Esophagus squamous epithelium (tissue), 5 donors: Measurements from ENCODE around the gene GPHN. TPM values are rescaled to one million over a fixed set of nuclear protein-coding genes. Genes with fewer than 3 reads are reported as not detected.
A peak's percentile ranks its signal among the peaks of the same experiment; 100 is the strongest.

Experiments used
- DNase-seq: peaks from one replicate; lab custom pipeline; 2025; lab: John Stamatoyannopoulos, UW
- H3K27ac ChIP-seq, 4 donors: fragments of 200-600 bp; sonication (generic); one replicate each; pipeline ENCODE4 v1.5.1; 2016 to 2019; ENCODE audit warnings: mild to moderate bottlenecking in 1 of 4
- H3K27me3 ChIP-seq, 4 donors: fragments of 200-600 bp; sonication (generic); 1 replicate in 3 of 4; 2 replicates in 1 of 4; pipeline versions ENCODE4 v1.5.1 to v1.6.0; 2017 to 2021; ENCODE audit warnings: antibody characterized with exemption in 1 of 4
- H3K36me3 ChIP-seq, 3 donors: fragments of 200-600 bp; sonication (generic); one replicate each; pipeline ENCODE4 v1.5.1; 2016 to 2019
- H3K4me1 ChIP-seq, 3 donors: fragments of 200-600 bp; sonication (generic); one replicate each; pipeline ENCODE4 v1.5.1; 2017 to 2019
- H3K4me3 ChIP-seq, 4 donors: fragments of 200-600 bp; sonication (generic); 1 replicate in 3 of 4; 2 replicates in 1 of 4; pipeline ENCODE4 v1.5.1; 2016 to 2019; ENCODE audit warnings: mild to moderate bottlenecking in 2 of 4, moderate library complexity in 1 of 4
- H3K9me3 ChIP-seq, 3 donors: fragments of 200-600 bp; sonication (generic); one replicate each; pipeline ENCODE4 v1.5.1; 2016 to 2019
- POLR2A ChIP-seq, 4 donors: fragments of 450-650 bp; IDR thresholded peaks; one replicate each; pipeline ENCODE4 v1.6.1; 2017; ENCODE audit warnings: antibody characterized with exemption in 4 of 4, mild to moderate bottlenecking in 4 of 4, moderate library complexity in 3 of 4
- WGBS, 2 donors: methylation state at CpG; one replicate each; pipeline ENCODE4 v1.1.5; 2018; 5-methylcytosine and 5-hydroxymethylcytosine counted together
- intact Hi-C: fragments of 100-400 bp; cut with DNase I; formaldehyde crosslinking; loops from one replicate; pipeline ENCODE4 v1.15.0; 2022
- total RNA-seq, 4 donors: library from RNA; depleted of rRNA; stranded (reverse); fragments of >200 nt; gene quantifications; one replicate each; pipeline ENCODE4 v1.1.0, GENCODE V29; 2016
- TF ChIP-seq, protein P1 (sequence below), 6 experiments: fragments of 450-650 bp in 4 of 6; fragments of 200-600 bp in 2 of 6; sonication (generic) in 2 of 6; IDR thresholded peaks; one replicate each; pipeline ENCODE4 v1.5.1; 2016 to 2019; ENCODE audit warnings: antibody characterized with exemption in 6 of 6, mild to moderate bottlenecking in 4 of 6, moderate library complexity in 4 of 6
- donor health status: DM: yes; HTN: yes; CAD: no.

Gene GPHN
- total RNA-seq, 4 donors from 2014 or later, result 8.3 to 28.4 (median 12.8) TPM

DNA sequence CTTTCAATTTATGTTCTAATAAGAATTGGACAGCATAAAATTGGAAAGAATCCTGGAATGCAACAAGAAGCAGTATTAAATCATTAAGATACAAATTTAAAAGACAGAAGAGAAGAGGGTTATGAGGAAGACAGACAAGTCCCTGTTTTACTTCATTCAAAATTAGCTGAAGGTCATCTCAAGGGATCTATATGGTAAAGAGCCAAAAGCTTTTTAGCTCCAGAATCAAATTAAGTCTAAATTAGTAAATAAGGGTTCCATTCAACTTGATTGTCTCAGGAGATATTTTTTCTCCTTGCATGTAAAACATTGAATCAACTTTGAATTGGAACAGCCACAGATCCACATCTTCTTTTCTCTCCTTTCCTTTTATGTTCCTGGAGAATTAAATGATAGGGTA is 14.2 kb upstream of the GPHN start:
- Histone ChIP-seq H3K4me1 (peaks cover 0 to 8% (median 5%) of the 10 kb centered on the region in 3 donors), H3K27me3 (no peaks in the 10 kb centered on the region), H3K4me3 (no peak overlapping the region), H3K27ac (no peak overlapping the region), H3K36me3 (no peaks in the 10 kb centered on the region), H3K9me3 (no peaks in the 10 kb centered on the region)
- TF ChIP-seq, protein P1, sequence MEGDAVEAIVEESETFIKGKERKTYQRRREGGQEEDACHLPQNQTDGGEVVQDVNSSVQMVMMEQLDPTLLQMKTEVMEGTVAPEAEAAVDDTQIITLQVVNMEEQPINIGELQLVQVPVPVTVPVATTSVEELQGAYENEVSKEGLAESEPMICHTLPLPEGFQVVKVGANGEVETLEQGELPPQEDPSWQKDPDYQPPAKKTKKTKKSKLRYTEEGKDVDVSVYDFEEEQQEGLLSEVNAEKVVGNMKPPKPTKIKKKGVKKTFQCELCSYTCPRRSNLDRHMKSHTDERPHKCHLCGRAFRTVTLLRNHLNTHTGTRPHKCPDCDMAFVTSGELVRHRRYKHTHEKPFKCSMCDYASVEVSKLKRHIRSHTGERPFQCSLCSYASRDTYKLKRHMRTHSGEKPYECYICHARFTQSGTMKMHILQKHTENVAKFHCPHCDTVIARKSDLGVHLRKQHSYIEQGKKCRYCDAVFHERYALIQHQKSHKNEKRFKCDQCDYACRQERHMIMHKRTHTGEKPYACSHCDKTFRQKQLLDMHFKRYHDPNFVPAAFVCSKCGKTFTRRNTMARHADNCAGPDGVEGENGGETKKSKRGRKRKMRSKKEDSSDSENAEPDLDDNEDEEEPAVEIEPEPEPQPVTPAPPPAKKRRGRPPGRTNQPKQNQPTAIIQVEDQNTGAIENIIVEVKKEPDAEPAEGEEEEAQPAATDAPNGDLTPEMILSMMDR (IDR thresholded peaks at IDR 0.05), result no peak
- no peak for TF ChIP-seq POLR2A (IDR thresholded peaks at IDR 0.05)
- intact Hi-C loops, result no loop called here
- no peak for DNase-seq

DNA sequence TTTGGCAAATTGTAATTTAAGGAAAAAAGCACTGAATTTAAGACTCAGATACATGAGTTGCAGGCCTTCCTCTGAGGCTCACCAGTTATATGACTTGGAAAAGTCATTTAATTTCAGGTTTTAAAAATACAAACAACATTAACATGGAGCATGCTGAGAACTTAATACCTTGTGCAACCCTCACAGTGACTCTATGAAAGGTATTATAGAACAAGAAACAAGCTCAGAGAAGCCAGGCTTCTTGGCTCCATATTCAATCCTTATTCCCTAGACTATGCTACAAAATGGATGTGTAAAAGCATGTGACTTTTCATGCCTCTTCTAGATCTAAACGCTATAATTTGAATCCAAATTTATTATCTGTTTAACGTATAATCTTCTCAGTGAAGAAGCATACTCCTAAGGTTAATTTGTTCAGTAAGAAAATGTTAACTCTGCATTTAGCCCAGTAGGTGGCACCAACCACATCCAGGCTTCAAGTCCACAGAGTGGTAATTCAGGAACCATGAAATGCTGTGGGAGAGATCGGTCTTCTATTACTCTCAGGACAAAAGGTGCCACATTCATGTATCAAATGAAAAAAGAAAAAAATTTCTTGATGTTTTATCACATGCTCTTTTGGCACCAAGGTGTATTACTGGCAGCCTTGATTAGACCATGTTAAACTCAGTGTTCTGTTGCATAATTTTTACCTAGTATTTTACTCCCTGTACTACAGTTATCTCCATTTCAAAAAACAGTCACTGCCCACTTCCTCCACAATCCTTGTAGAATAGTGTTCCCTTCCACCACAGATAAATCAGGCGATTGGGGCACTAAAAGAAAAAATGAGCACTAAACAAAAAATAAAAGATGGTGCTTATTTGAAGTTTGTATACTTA is 12.5 kb upstream of the GPHN start:
- Histone ChIP-seq H3K27ac (no peak overlapping the region), H3K27me3 (no peaks in the 10 kb centered on the region), H3K9me3 (no peaks in the 10 kb centered on the region), H3K36me3 (no peaks in the 10 kb centered on the region), H3K4me1 (peaks cover 0 to 8% (median 5%) of the 10 kb centered on the region in 3 donors), H3K4me3 (peak overlapping the region in 1 of 4 donors; percentile 28)
- TF ChIP-seq POLR2A (IDR thresholded peaks at IDR 0.05), result no peak
- TF ChIP-seq, protein P1 (IDR thresholded peaks at IDR 0.05), result peak; percentile 38 to 85 (median 68)
- intact Hi-C loops, result no loop called here
- WGBS, 2 donors, result 0 to 4% methylated on average over 4 of the region's 4 CpGs
- no peak for DNase-seq

DNA sequence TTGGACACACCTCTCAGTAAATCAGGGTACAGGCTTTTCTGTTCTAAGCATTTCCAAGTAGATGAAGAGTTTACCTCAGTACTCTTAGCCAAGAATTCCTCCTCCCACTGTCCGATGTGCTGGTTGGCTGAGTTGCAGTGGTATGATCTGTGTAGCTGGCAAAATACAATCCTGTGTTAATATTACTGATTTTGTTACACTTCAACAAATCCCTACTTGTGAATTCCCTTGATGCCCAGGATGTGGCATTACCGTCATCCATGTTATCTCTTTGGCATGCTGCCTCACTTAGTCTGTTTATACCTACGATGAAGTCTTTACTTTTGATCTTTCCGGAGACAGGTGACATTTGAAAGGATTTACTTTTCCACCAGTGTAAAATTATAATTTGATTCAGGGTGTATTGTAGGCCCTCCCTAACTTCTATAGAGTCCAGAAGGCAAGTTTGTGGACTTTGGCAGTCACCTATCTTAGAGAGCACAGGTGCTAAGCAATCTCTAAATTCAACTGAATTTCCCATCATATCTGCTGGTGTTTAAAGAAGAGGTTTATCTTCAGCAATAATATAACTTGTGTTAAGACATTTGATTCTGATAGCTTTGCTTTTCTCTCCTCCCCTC is 11.6 kb upstream of the GPHN start:
- Histone ChIP-seq H3K27ac (no peak overlapping the region), H3K36me3 (no peaks in the 10 kb centered on the region), H3K4me1 (peaks cover 0 to 8% (median 5%) of the 10 kb centered on the region in 3 donors), H3K9me3 (no peaks in the 10 kb centered on the region), H3K27me3 (no peaks in the 10 kb centered on the region), H3K4me3 (no peak overlapping the region)
- DNase-seq, result no peak
- TF ChIP-seq, protein P1 (IDR thresholded peaks at IDR 0.05), result no peak
- no peak for TF ChIP-seq POLR2A (IDR thresholded peaks at IDR 0.05)
- WGBS, 2 donors, result 47% methylated on average over 4 of the region's 4 CpGs
- intact Hi-C loops, result no loop called here

DNA sequence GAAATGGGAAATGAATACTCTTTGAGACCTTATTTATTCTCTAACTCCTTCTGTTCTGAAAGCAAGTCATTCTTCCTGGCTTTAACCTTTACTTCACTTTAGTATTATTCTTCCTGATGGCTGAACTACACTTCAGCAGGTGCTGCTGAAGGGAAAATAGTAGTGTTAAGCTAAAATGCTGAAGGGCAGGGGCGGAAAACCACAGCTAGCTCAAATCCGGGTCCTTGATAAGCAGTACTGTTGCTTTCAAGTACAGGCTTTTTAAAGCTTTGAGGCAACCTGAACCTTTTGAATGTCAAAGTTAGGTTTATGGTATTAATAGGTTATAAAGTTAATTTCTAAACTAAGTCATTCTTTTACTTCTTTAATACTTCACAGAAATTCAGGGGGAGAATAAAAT is 11.0 kb upstream of the GPHN start:
- DNase-seq, result no peak
- H3K27ac ChIP-seq, result no peak overlapping the region
- no peak overlapping the region for H3K4me3 ChIP-seq
- TF ChIP-seq, protein P1 (IDR thresholded peaks at IDR 0.05), result no peak
- no peak for TF ChIP-seq POLR2A (IDR thresholded peaks at IDR 0.05)
- H3K27me3 ChIP-seq, result no peaks in the 10 kb centered on the region
- intact Hi-C loops, result no loop called here
- 58 to 63% methylated on average over 2 of the region's 2 CpGs for WGBS, 2 donors
- no peaks in the 10 kb centered on the region for H3K9me3 ChIP-seq
- peaks cover 0 to 8% (median 5%) of the 10 kb centered on the region in 3 donors for H3K4me1 ChIP-seq
- H3K36me3 ChIP-seq, result no peaks in the 10 kb centered on the region

DNA sequence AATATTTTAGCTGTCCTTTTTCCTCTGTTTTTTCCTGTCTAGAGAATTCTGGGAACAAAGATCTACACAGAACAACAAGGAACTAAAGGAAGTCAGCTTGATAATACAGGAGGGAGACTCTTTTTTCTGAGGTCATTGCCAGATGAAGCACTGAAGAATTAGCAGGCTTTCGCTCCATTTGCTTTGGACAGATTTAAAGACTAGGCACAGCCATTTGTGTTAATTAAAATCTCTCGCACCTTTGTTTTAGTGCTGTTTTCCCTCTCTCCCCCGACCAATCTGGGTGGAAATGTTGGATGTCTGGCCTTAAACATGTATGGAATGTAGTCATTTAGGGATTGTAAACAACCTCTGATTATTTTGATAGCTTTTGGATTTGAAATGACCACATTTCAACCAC is 9.6 kb upstream of the GPHN start:
- no peak for DNase-seq
- no peaks in the 10 kb centered on the region for H3K27me3 ChIP-seq
- no peaks in the 10 kb centered on the region for H3K36me3 ChIP-seq
- 75 to 83% methylated on average over 3 of the region's 3 CpGs for WGBS, 2 donors
- H3K4me1 ChIP-seq, result peaks cover 0 to 8% (median 5%) of the 10 kb centered on the region in 3 donors
- TF ChIP-seq POLR2A (IDR thresholded peaks at IDR 0.05), result no peak
- TF ChIP-seq, protein P1 (IDR thresholded peaks at IDR 0.05), result no peak
- intact Hi-C loops, result no loop called here
- H3K27ac ChIP-seq, result no peak overlapping the region
- H3K4me3 ChIP-seq, result no peak overlapping the region
- H3K9me3 ChIP-seq, result no peaks in the 10 kb centered on the region
